GM12864 (cell line): ENCODE data around the gene SLC28A3.
"Not testable (repeated sequence)": the region's sequence is repeated elsewhere in the genome, so short reads cannot be mapped to it uniquely, and the experiment has no call there.

Source experiments
- DNase-seq: peaks from one replicate; pipeline ENCODE4 v3.0.0-alpha.2; 2011; ENCODE audit warnings: low read depth
- H3K4me3 ChIP-seq: 2 replicates; pipeline ENCODE4 v1.5.1; 2011; ENCODE audit warnings: mild to moderate bottlenecking, low read depth, low read length, control low read depth
- CTCF ChIP-seq: IDR thresholded peaks from 2 replicates; pipeline ENCODE4 v1.5.1; 2011; ENCODE audit warnings: low read depth, mild to moderate bottlenecking, moderate library complexity, low read length, control low read depth, inconsistent platforms; ENCODE audit errors: missing control alignments

SLC28A3 gene

GRCh38 chr9:84368601-84369000 lies 28.0 kb upstream of the SLC28A3 start:
- DNase-seq, result no peak
- H3K4me3 ChIP-seq, result no peak overlapping the region
- no peak for TF ChIP-seq CTCF

- not testable (repeated sequence) for H3K4me3 ChIP-seq, DNase-seq
Observed at GRCh38 chr9:84367726-84368125, 27.2 kb upstream of the SLC28A3 start.

GRCh38 chr9:84366683-84367082 lies 26.1 kb upstream of the SLC28A3 start:
- no peak for TF ChIP-seq CTCF

GRCh38 chr9:84364894-84365490 lies 24.4 kb upstream of the SLC28A3 start:
- not testable (repeated sequence) for DNase-seq, H3K4me3 ChIP-seq

More at GRCh38 chr9:84366683-84367082, 26.1 kb upstream of the SLC28A3 start:
- no peak overlapping the region for H3K4me3 ChIP-seq
- DNase-seq, result no peak

- no peak for DNase-seq
- no peak for TF ChIP-seq CTCF
- H3K4me3 ChIP-seq, result no peak overlapping the region
Observed at GRCh38 chr9:84361645-84362044, 21.1 kb upstream of the SLC28A3 start.

- H3K4me3 ChIP-seq, result no peak overlapping the region
- no peak for TF ChIP-seq CTCF
- DNase-seq, result no peak
Observed at GRCh38 chr9:84357275-84357674, 16.7 kb upstream of the SLC28A3 start.

GRCh38 chr9:84354035-84354434 lies 13.5 kb upstream of the SLC28A3 start:
- no peak for TF ChIP-seq CTCF
- DNase-seq, result no peak
- no peak overlapping the region for H3K4me3 ChIP-seq

- no peak for DNase-seq
- TF ChIP-seq CTCF, result no peak
Observed at GRCh38 chr9:84349671-84350070, 9.1 kb upstream of the SLC28A3 start.

More at GRCh38 chr9:84349671-84350070, 9.1 kb upstream of the SLC28A3 start:
- H3K4me3 ChIP-seq, result no peak overlapping the region
